ENCODE results near the gene BABAM2.

The BABAM2 gene

GRCh38 chr2:28036307-28036706, 145.8 kb downstream of the BABAM2 start:
- FAIRE-seq, result no peak

DNA sequence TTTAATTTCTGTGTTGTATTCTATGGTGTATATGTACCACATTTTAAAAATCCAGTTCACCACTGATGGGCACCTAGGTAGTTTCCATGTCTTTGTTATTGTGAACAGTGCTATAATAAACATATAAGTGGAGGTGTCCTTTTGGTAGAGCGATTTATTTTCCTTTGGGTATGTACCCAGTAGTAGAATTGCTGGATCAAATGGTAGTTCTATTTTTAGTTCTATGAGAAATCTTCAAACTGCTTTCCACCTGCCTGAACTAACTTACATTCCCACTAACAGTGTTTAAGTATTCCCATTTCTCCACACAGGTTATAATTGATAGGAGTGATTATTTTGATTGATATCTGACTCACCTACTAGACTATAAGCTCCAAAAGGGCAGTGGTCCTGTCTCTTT, 148.2 kb downstream of the BABAM2 start:
- no peak for FAIRE-seq

- no peak for FAIRE-seq
Measured at GRCh38 chr2:28045676-28046351, 155.3 kb downstream of the BABAM2 start.

GRCh38 chr2:28046921-28047320, 156.4 kb downstream of the BABAM2 start:
- no peak for FAIRE-seq

GRCh38 chr2:28047681-28048080, 157.2 kb downstream of the BABAM2 start:
- no peak for FAIRE-seq

- FAIRE-seq, result no peak
Measured at GRCh38 chr2:28048341-28048740, 157.8 kb downstream of the BABAM2 start.

GRCh38 chr2:28049416-28049815, 158.9 kb downstream of the BABAM2 start:
- FAIRE-seq, result no peak

DNA sequence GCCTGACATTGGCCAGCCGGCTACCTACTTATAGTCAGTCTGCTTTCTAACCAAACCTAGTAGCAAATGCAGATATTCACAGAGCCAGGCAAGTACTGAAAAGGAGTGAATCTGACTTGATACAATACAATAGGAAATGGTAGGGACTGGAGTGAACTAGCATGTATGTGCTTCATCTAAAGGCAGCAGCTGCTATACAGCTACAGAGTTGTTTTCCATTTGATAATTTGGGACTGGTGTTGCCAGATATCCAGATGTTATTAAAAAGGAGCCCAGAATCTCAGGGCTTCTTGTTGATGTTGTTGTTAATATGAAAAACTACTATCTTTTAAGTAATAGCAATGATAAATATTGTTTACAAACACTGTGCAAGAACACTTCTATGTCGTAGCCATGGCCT, 159.4 kb downstream of the BABAM2 start:
- FAIRE-seq, result no peak

DNA sequence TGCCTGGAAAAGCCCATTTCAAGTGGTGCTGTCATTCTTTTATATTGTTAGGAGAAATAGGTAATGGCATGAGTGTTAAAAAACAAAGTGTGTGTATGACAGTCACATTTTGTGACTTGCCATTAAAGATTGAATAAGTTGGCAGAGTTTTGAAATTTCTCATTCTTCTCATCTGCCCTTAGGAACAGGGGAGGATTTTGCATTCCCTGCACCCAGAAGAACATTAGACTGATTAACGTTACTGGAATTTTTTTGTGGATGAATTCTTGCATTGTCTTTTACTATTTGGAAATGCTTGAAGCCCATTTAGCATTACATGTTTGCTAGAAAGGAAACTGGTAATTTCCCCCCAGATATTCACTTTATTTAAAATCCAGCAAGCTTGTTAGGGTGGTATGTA, 162.2 kb downstream of the BABAM2 start:
- no peak for FAIRE-seq

DNA sequence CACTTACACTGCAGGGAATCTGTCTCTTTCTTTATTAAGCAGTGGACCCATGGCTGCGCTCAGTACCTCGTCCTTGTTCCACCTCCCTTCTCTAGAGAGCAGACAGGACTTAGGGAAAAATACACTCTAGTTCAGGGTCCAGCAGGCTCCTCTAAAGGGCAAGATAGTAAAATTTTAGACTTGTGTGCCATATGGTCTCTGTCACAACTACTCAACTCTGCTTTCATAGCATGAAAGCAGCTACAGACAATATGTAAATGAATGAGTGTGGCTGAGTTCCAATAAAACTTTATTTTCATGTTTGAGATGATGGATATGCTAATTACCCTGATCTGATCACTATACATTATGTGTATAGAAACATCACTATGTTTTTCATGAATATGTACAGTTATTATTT, 163.1 kb downstream of the BABAM2 start:
- no peak for FAIRE-seq

DNA sequence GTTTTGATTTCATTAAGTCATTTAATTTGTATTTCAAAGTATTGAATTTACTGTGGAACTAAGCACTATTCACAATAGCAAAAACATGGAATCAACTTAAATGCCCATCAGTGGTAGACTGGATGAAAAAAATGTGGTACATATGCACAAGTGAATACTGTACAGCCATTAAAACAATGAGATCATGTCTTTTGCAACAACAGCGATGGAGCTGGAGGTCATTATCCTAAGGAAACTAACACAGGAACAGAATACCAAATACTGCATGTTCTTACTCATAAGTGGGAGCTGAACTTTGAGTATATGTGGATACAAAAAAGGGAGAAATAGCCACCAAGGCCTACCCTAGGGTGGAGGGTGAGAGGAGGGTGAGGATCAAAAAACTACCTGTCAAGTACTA, 164.4 kb downstream of the BABAM2 start:
- no peak for FAIRE-seq

GRCh38 chr2:28055325-28055970, 164.9 kb downstream of the BABAM2 start:
- FAIRE-seq, result no peak

- FAIRE-seq, result no peak
Measured at GRCh38 chr2:28058791-28059190, 168.3 kb downstream of the BABAM2 start.

- FAIRE-seq, result no peak
Measured at GRCh38 chr2:28062867-28063266, 172.3 kb downstream of the BABAM2 start.

- FAIRE-seq, result no peak
Measured at GRCh38 chr2:28063492-28063962, 173.0 kb downstream of the BABAM2 start.

GRCh38 chr2:28067602-28068001, 177.1 kb downstream of the BABAM2 start:
- FAIRE-seq, result no peak

DNA sequence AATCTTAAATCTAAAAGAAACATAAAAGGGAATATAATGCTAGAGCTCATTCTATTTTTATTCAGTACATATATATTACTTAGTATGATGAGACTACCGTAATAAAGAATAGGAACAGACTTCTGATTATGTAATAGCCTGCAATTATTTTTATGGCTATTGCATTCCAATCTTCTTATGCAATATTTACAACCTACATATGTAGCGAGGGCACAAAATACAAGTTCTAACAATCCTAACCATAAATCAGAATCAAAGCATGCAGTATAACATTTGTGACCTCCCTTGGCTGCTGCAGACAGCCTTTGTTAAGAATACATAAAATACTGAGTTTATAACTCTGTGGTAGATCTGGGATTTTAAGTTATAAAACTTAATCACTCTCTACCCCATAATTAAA, 177.6 kb downstream of the BABAM2 start:
- no peak for FAIRE-seq

- FAIRE-seq, result no peak
Measured at GRCh38 chr2:28068527-28068926, 178.0 kb downstream of the BABAM2 start.

GRCh38 chr2:28071221-28071620, 180.7 kb downstream of the BABAM2 start:
- FAIRE-seq, result no peak

- no peak for FAIRE-seq
Measured at GRCh38 chr2:28074137-28074536, 183.6 kb downstream of the BABAM2 start.

DNA sequence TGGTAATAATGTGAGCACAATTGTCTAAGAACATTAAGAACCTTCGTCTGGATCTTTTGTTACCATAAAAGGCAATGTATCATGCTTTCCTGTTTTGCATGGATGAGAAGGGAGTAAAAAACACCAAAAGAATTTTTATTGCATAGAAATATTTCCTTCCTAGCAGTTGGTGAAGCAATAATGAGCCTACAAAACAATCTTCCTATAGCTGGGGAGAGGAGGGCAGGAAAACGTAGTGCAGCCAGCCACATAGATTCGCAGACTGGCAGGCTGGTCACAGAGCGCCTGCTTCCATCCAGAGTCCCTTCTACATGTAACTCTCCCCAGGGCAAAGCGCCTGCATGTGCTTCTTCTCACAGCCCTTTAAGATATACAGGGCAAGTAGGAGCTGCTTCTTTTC, 190.4 kb downstream of the BABAM2 start:
- no peak for FAIRE-seq

DNA sequence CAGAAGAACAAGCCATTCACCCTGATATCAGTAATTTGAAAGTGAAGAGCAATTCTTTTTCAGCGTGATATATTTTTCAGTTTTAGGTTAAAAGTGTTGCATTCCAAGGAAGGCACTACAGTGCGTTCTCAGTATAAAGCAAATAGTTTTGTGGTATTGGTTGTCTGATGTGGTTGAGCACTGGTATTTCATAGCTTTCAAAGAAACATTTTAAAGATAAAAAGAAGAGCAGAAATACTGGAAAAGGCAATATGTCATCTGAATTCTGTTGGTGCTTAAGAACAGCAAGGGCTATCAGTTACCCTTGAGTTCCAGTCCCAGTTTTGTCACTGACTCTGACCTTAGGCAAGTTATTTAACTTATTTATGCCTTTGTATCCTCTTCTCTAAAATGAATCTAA, 191.6 kb downstream of the BABAM2 start:
- no peak for FAIRE-seq

DNA sequence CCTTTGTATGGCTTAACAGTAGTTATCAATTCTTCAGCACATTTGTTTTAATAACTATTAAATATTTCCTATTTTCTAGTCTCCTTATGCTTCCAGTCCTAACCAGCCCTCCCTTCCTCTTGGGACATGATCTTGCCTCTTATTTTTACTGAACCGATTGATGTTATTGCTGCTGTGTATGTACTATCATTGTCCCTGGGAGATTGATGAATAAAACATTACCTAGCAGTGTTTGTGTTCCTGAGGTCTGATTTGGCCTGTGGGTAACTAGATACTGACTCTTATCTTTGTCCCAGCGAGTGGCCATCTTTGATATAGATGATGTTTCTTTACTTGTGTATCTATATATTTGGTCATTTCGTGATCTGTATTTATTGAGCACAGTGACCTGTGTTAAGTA, 192.9 kb downstream of the BABAM2 start:
- FAIRE-seq, result no peak

DNA sequence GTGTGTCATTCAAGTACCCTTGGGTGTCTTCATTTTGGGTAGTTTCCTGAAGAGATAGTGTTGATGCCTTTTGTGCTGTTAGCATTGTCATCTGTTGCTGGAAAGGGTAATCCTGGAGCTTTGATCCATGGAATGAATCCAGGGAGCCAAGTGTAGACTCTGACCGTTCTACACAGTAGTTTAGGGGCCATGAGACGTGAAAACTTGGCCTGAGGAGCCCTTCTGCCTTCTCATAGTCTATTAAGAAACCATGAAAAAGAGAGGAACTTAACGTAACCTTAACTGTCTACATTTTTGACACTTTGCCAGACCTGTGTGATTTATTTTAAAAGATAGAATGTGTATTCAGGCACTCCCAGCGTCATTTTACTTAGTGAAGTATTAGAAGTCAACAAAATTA, 194.0 kb downstream of the BABAM2 start:
- no peak for FAIRE-seq

GRCh38 chr2:28085201-28085600, 194.7 kb downstream of the BABAM2 start:
- no peak for FAIRE-seq

All from TTC549 (cell line).